ENCODE results near the gene ADRB2.

GRCh38 chr5:148856009-148856367 is 29.6 kb downstream of the ADRB2 start:
- TF ChIP-seq, protein P1, sequence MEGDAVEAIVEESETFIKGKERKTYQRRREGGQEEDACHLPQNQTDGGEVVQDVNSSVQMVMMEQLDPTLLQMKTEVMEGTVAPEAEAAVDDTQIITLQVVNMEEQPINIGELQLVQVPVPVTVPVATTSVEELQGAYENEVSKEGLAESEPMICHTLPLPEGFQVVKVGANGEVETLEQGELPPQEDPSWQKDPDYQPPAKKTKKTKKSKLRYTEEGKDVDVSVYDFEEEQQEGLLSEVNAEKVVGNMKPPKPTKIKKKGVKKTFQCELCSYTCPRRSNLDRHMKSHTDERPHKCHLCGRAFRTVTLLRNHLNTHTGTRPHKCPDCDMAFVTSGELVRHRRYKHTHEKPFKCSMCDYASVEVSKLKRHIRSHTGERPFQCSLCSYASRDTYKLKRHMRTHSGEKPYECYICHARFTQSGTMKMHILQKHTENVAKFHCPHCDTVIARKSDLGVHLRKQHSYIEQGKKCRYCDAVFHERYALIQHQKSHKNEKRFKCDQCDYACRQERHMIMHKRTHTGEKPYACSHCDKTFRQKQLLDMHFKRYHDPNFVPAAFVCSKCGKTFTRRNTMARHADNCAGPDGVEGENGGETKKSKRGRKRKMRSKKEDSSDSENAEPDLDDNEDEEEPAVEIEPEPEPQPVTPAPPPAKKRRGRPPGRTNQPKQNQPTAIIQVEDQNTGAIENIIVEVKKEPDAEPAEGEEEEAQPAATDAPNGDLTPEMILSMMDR (IDR thresholded peaks at IDR 0.05): no peak
- no peak for TF ChIP-seq EP300 (IDR thresholded peaks at IDR 0.05)
